ENCODE results near the gene TNFAIP8. TPM values are rescaled to one million over a fixed set of nuclear protein-coding genes. Genes with fewer than 3 reads are reported as not detected.

Gene TNFAIP8
- total and polyA plus RNA-seq, 2 experiments from 2014 or later, result 10.6 to 29.2 TPM

DNA sequence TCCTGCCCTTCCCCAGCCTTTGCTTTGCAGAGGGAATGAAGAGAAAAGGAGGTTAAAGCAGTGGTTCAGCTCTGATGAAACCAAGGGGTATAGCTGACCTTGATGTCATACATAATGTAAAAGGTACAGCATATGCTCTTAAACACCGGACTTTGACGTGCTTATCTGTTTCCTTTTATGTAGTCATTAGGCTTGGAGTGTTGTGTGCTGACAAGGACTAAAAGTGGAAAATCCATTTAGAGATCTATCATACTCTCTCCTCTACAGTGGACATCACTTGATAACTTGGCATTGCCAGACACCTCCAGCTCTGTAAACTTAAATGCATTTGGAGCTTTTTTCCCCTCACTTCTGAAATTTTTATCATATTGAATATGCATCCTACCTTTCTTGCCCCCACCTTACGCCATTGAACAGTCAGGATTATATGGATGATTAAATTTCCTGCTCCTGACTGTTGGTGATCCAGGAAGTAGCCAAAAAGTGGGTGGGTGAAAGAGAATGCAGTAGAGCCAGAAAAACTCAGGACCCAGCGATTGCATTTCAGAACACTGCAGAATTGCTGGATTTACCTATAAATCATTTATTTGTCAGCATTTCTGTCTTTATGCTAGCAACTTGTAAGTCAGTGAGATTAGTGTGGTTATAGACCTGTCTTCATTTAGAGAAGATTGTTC, 4.1 kb downstream of the TNFAIP8 start:
- peaks cover 22% of the 10 kb centered on the region for H3K79me2 ChIP-seq (replicated peaks; ENCODE audit: insufficient read depth)

More for the DNA sequence above, 4.1 kb downstream of the TNFAIP8 start:
- Mint-ChIP-seq H3K36me3 (ENCODE audit: low read depth) (no peaks in the 10 kb centered on the region; the same call in 2 of the 3 replicates), H3K27ac (no peak overlapping the region), H3K27me3 (ENCODE audit: insufficient read depth, low read depth, poor library complexity) (peaks cover 8% of the 10 kb centered on the region), H3K9me3 (no peaks in the 10 kb centered on the region), H3K4me1 (peaks cover 48% of the 10 kb centered on the region), H3K4me3 (no peak overlapping the region)
- peaks cover 15% of the 10 kb centered on the region for H3K9me2 ChIP-seq (ENCODE audit: insufficient read depth)
- ATAC-seq (no peak), DNase-seq (ENCODE audit: low spot score) (no peak)
- no peaks in the 10 kb centered on the region for H3F3A ChIP-seq (replicated peaks; ENCODE audit: low read depth)
- H3K4me3 ChIP-seq, result no peak overlapping the region
- H3K4me2 ChIP-seq, result no peak overlapping the region
- no peak overlapping the region for H3K27ac ChIP-seq (ENCODE audit: low read depth)
- peaks cover 22% of the 10 kb centered on the region; the same call in 1 of the 2 replicates for H3K27me3 ChIP-seq (ENCODE audit: insufficient read depth)
- H4K20me1 ChIP-seq (replicated peaks; ENCODE audit: insufficient read depth), result no peaks in the 10 kb centered on the region
- H2AFZ ChIP-seq, result no peak overlapping the region
- H3K36me3 ChIP-seq (ENCODE audit: insufficient read depth), result no peaks in the 10 kb centered on the region
- TF ChIP-seq, protein P1, sequence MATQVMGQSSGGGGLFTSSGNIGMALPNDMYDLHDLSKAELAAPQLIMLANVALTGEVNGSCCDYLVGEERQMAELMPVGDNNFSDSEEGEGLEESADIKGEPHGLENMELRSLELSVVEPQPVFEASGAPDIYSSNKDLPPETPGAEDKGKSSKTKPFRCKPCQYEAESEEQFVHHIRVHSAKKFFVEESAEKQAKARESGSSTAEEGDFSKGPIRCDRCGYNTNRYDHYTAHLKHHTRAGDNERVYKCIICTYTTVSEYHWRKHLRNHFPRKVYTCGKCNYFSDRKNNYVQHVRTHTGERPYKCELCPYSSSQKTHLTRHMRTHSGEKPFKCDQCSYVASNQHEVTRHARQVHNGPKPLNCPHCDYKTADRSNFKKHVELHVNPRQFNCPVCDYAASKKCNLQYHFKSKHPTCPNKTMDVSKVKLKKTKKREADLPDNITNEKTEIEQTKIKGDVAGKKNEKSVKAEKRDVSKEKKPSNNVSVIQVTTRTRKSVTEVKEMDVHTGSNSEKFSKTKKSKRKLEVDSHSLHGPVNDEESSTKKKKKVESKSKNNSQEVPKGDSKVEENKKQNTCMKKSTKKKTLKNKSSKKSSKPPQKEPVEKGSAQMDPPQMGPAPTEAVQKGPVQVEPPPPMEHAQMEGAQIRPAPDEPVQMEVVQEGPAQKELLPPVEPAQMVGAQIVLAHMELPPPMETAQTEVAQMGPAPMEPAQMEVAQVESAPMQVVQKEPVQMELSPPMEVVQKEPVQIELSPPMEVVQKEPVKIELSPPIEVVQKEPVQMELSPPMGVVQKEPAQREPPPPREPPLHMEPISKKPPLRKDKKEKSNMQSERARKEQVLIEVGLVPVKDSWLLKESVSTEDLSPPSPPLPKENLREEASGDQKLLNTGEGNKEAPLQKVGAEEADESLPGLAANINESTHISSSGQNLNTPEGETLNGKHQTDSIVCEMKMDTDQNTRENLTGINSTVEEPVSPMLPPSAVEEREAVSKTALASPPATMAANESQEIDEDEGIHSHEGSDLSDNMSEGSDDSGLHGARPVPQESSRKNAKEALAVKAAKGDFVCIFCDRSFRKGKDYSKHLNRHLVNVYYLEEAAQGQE (IDR thresholded peaks at IDR 0.05; ENCODE audit: unreplicated experiment), result no peak
- TF ChIP-seq POLR2AphosphoS5 (IDR thresholded peaks at IDR 0.05; ENCODE audit: low read depth) (no peak), ZNF114 (CRISPR knock-in tag; IDR thresholded peaks at IDR 0.05) (no peak), EZH2 (IDR thresholded peaks at IDR 0.05; ENCODE audit: low read depth, unreplicated experiment) (no peak), EZH2phosphoT487 (IDR thresholded peaks at IDR 0.05; ENCODE audit: unreplicated experiment) (no peak), CREB1 (CRISPR knock-in tag; IDR thresholded peaks at IDR 0.05; ENCODE audit: low read depth) (no peak), STAT1 (IDR thresholded peaks at IDR 0.05; ENCODE audit: unreplicated experiment) (no peak), ZNF331 (CRISPR knock-in tag; IDR thresholded peaks at IDR 0.05; ENCODE audit: low read depth) (no peak), NANOG (IDR thresholded peaks at IDR 0.05; ENCODE audit: borderline replicate concordance) (no peak), JUNB (IDR thresholded peaks at IDR 0.05; ENCODE audit: unreplicated experiment) (no peak)
- TF ChIP-seq, protein P2, sequence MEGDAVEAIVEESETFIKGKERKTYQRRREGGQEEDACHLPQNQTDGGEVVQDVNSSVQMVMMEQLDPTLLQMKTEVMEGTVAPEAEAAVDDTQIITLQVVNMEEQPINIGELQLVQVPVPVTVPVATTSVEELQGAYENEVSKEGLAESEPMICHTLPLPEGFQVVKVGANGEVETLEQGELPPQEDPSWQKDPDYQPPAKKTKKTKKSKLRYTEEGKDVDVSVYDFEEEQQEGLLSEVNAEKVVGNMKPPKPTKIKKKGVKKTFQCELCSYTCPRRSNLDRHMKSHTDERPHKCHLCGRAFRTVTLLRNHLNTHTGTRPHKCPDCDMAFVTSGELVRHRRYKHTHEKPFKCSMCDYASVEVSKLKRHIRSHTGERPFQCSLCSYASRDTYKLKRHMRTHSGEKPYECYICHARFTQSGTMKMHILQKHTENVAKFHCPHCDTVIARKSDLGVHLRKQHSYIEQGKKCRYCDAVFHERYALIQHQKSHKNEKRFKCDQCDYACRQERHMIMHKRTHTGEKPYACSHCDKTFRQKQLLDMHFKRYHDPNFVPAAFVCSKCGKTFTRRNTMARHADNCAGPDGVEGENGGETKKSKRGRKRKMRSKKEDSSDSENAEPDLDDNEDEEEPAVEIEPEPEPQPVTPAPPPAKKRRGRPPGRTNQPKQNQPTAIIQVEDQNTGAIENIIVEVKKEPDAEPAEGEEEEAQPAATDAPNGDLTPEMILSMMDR (conservative IDR thresholded peaks at IDR 0.05; ENCODE audit: low read depth in 2 of 2), result no peak
- TF ChIP-seq, protein P3, sequence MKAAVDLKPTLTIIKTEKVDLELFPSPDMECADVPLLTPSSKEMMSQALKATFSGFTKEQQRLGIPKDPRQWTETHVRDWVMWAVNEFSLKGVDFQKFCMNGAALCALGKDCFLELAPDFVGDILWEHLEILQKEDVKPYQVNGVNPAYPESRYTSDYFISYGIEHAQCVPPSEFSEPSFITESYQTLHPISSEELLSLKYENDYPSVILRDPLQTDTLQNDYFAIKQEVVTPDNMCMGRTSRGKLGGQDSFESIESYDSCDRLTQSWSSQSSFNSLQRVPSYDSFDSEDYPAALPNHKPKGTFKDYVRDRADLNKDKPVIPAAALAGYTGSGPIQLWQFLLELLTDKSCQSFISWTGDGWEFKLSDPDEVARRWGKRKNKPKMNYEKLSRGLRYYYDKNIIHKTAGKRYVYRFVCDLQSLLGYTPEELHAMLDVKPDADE (IDR thresholded peaks at IDR 0.05), result no peak
- TF ChIP-seq, protein P4, sequence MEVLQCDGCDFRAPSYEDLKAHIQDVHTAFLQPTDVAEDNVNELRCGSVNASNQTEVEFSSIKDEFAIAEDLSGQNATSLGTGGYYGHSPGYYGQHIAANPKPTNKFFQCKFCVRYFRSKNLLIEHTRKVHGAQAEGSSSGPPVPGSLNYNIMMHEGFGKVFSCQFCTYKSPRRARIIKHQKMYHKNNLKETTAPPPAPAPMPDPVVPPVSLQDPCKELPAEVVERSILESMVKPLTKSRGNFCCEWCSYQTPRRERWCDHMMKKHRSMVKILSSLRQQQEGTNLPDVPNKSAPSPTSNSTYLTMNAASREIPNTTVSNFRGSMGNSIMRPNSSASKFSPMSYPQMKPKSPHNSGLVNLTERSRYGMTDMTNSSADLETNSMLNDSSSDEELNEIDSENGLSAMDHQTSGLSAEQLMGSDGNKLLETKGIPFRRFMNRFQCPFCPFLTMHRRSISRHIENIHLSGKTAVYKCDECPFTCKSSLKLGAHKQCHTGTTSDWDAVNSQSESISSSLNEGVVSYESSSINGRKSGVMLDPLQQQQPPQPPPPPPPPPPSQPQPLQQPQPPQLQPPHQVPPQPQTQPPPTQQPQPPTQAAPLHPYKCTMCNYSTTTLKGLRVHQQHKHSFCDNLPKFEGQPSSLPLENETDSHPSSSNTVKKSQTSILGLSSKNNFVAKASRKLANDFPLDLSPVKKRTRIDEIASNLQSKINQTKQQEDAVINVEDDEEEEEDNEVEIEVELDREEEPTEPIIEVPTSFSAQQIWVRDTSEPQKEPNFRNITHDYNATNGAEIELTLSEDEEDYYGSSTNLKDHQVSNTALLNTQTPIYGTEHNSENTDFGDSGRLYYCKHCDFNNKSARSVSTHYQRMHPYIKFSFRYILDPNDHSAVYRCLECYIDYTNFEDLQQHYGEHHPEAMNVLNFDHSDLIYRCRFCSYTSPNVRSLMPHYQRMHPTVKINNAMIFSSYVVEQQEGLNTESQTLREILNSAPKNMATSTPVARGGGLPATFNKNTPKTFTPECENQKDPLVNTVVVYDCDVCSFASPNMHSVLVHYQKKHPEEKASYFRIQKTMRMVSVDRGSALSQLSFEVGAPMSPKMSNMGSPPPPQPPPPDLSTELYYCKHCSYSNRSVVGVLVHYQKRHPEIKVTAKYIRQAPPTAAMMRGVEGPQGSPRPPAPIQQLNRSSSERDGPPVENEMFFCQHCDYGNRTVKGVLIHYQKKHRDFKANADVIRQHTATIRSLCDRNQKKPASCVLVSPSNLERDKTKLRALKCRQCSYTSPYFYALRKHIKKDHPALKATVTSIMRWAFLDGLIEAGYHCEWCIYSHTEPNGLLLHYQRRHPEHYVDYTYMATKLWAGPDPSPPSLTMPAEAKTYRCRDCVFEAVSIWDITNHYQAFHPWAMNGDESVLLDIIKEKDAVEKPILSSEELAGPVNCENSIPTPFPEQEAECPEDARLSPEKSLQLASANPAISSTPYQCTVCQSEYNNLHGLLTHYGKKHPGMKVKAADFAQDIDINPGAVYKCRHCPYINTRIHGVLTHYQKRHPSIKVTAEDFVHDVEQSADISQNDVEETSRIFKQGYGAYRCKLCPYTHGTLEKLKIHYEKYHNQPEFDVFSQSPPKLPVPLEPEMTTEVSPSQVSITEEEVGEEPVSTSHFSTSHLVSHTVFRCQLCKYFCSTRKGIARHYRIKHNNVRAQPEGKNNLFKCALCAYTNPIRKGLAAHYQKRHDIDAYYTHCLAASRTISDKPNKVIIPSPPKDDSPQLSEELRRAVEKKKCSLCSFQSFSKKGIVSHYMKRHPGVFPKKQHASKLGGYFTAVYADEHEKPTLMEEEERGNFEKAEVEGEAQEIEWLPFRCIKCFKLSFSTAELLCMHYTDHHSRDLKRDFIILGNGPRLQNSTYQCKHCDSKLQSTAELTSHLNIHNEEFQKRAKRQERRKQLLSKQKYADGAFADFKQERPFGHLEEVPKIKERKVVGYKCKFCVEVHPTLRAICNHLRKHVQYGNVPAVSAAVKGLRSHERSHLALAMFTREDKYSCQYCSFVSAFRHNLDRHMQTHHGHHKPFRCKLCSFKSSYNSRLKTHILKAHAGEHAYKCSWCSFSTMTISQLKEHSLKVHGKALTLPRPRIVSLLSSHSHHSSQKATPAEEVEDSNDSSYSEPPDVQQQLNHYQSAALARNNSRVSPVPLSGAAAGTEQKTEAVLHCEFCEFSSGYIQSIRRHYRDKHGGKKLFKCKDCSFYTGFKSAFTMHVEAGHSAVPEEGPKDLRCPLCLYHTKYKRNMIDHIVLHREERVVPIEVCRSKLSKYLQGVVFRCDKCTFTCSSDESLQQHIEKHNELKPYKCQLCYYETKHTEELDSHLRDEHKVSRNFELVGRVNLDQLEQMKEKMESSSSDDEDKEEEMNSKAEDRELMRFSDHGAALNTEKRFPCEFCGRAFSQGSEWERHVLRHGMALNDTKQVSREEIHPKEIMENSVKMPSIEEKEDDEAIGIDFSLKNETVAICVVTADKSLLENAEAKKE (CRISPR knock-in tag; IDR thresholded peaks at IDR 0.05), result no peak
- peaks cover 46% of the 10 kb centered on the region for H3K4me1 ChIP-seq (ENCODE audit: insufficient read depth)

Measured in GM23338 (cell line).